GM18499 (cell line): ENCODE data around the gene MYO1F.
"Not testable (repeated sequence)": the region's sequence is repeated elsewhere in the genome, so short reads cannot be mapped to it uniquely, and the experiment has no call there.

ENCODE experiments used
- ATAC-seq: cut with Tn5 transposase; IDR thresholded peaks from one replicate; pipeline ENCODE4 v1.9.1; 2021; ENCODE audit warnings: moderate number of reproducible peaks; ENCODE audit not compliant: insufficient read depth, unreplicated experiment

Gene MYO1F

GRCh38 chr19:8577247-8577646 is at the start of gene MYO1F:
TSS of gene MYO1F (minus strand) at chr19:8577442. CDS start at chr19:8577309, 133 bp downstream.
- no peak for ATAC-seq

GRCh38 chr19:8626842-8627241 is 49.6 kb upstream of the MYO1F start:
- ATAC-seq: no peak

- not testable (repeated sequence) for ATAC-seq
Measured at GRCh38 chr19:8622886-8623285, 45.6 kb upstream of the MYO1F start.

- no peak for ATAC-seq
Measured at GRCh38 chr19:8618751-8619150, 41.5 kb upstream of the MYO1F start.

- no peak for ATAC-seq
Measured at GRCh38 chr19:8617984-8618383, 40.7 kb upstream of the MYO1F start.

- not testable (repeated sequence) for ATAC-seq
Measured at GRCh38 chr19:8617325-8617724, 40.1 kb upstream of the MYO1F start.

- no peak for ATAC-seq
Measured at GRCh38 chr19:8616861-8617260, 39.6 kb upstream of the MYO1F start.

- no peak for ATAC-seq
Measured at GRCh38 chr19:8615813-8616596, 38.8 kb upstream of the MYO1F start.

- no peak for ATAC-seq
Measured at GRCh38 chr19:8615024-8615423, 37.8 kb upstream of the MYO1F start.

- no peak for ATAC-seq
Measured at GRCh38 chr19:8614455-8614854, 37.2 kb upstream of the MYO1F start.

- no peak for ATAC-seq
Measured at GRCh38 chr19:8612807-8613171, 35.5 kb upstream of the MYO1F start.

GRCh38 chr19:8611877-8612806 is 34.9 kb upstream of the MYO1F start:
- no peak for ATAC-seq

- ATAC-seq: no peak
Measured at GRCh38 chr19:8611391-8611876, 34.2 kb upstream of the MYO1F start.

- no peak for ATAC-seq
Measured at GRCh38 chr19:8610936-8611300, 33.7 kb upstream of the MYO1F start.

- ATAC-seq: no peak
Measured at GRCh38 chr19:8610041-8610935, 33.0 kb upstream of the MYO1F start, which contains the start of gene ADAMTS10. TSS of gene ADAMTS10 (minus strand) at chr19:8610715. CDS start at chr19:8605710, 5,005 bp downstream.

- ATAC-seq: no peak
Measured at GRCh38 chr19:8609279-8610040, 32.2 kb upstream of the MYO1F start.

- ATAC-seq: no peak
Measured at GRCh38 chr19:8608941-8609278, 31.7 kb upstream of the MYO1F start.

GRCh38 chr19:8607386-8607785 is 30.1 kb upstream of the MYO1F start:
- no peak for ATAC-seq

GRCh38 chr19:8605514-8605913 is 28.3 kb upstream of the MYO1F start:
- no peak for ATAC-seq

GRCh38 chr19:8601796-8602195 is 24.6 kb upstream of the MYO1F start:
- ATAC-seq: no peak
